ENCODE results near the gene PRRX2.

PRRX2 gene

GRCh38 chr9:129676287-129676686, 10.8 kb downstream of the PRRX2 start:
- H3K4me1 ChIP-seq = no peaks in the 10 kb centered on the region; the same call in 1 of the 2 replicates
- TF ChIP-seq CTCF (IDR thresholded peaks at IDR 0.05; ENCODE audit: low read depth, low read length) = no peak
- no peak overlapping the region for H3K4me3 ChIP-seq (ENCODE audit: low read depth, low read length)
- no peak for DNase-seq
- H3K36me3 ChIP-seq = no peaks in the 10 kb centered on the region
- no peaks in the 10 kb centered on the region for H3K27me3 ChIP-seq
- H3K9me3 ChIP-seq = no peaks in the 10 kb centered on the region

- Histone ChIP-seq H3K36me3 (no peaks in the 10 kb centered on the region), H3K4me1 (no peaks in the 10 kb centered on the region; the same call in 1 of the 2 replicates), H3K4me3 (ENCODE audit: low read depth, low read length) (no peak overlapping the region), H3K27me3 (no peaks in the 10 kb centered on the region), H3K9me3 (no peaks in the 10 kb centered on the region)
- no peak for TF ChIP-seq CTCF (IDR thresholded peaks at IDR 0.05; ENCODE audit: low read depth, low read length)
- DNase-seq = no peak
These were observed 11.5 kb downstream of the PRRX2 start for GRCh38 chr9:129676975-129677374.

GRCh38 chr9:129677456-129677855, 12.0 kb downstream of the PRRX2 start:
- no peak for TF ChIP-seq CTCF (IDR thresholded peaks at IDR 0.05; ENCODE audit: low read depth, low read length)
- Histone ChIP-seq H3K9me3 (no peaks in the 10 kb centered on the region), H3K4me1 (no peaks in the 10 kb centered on the region; the same call in 1 of the 2 replicates), H3K36me3 (no peaks in the 10 kb centered on the region), H3K4me3 (ENCODE audit: low read depth, low read length) (no peak overlapping the region), H3K27me3 (no peaks in the 10 kb centered on the region)
- no peak for DNase-seq

GRCh38 chr9:129678844-129679243, 13.4 kb downstream of the PRRX2 start:
- Histone ChIP-seq H3K4me3 (ENCODE audit: low read depth, low read length) (no peak overlapping the region), H3K27me3 (no peaks in the 10 kb centered on the region), H3K36me3 (no peaks in the 10 kb centered on the region), H3K4me1 (no peaks in the 10 kb centered on the region; the same call in 1 of the 2 replicates), H3K9me3 (no peaks in the 10 kb centered on the region)
- no peak for TF ChIP-seq CTCF (IDR thresholded peaks at IDR 0.05; ENCODE audit: low read depth, low read length)
- DNase-seq = no peak

GRCh38 chr9:129679537-129679936, 14.1 kb downstream of the PRRX2 start:
- TF ChIP-seq CTCF (IDR thresholded peaks at IDR 0.05; ENCODE audit: low read depth, low read length) = no peak
- no peaks in the 10 kb centered on the region for H3K36me3 ChIP-seq
- no peaks in the 10 kb centered on the region for H3K27me3 ChIP-seq
- H3K4me1 ChIP-seq = no peaks in the 10 kb centered on the region; the same call in 1 of the 2 replicates
- H3K4me3 ChIP-seq (ENCODE audit: low read depth, low read length) = no peak overlapping the region
- H3K9me3 ChIP-seq = no peaks in the 10 kb centered on the region
- DNase-seq = no peak

- Histone ChIP-seq H3K36me3 (no peaks in the 10 kb centered on the region), H3K4me3 (ENCODE audit: low read depth, low read length) (no peak overlapping the region), H3K9me3 (no peaks in the 10 kb centered on the region), H3K27me3 (no peaks in the 10 kb centered on the region), H3K4me1 (no peaks in the 10 kb centered on the region)
- TF ChIP-seq CTCF (IDR thresholded peaks at IDR 0.05; ENCODE audit: low read depth, low read length) = no peak
- DNase-seq = no peak
These were observed 16.5 kb downstream of the PRRX2 start for GRCh38 chr9:129681924-129682323.
